Activated CD8-positive, alpha-beta memory T cell treated with anti-CD3 and anti-CD28 coated beads, Interleukin-2, amount 50 U/mL, for 4 hours (primary cell): ENCODE results near the gene LTBP1.
"Not testable (repeated sequence)": the region's sequence is repeated elsewhere in the genome, so short reads cannot be mapped to it uniquely, and the experiment has no call there.

Experiments used
- DNase-seq: peaks from one replicate; pipeline ENCODE4 v3.0.0-alpha.2; 2020

Gene LTBP1

GRCh38 chr2:33404321-33404720, 457.6 kb downstream of the LTBP1 start:
- no peak for DNase-seq

- DNase-seq = no peak
These were observed 459.9 kb downstream of the LTBP1 start for GRCh38 chr2:33406622-33407021.

GRCh38 chr2:33408109-33408508, 461.4 kb downstream of the LTBP1 start:
- DNase-seq = no peak

- DNase-seq = no peak
These were observed 462.7 kb downstream of the LTBP1 start for GRCh38 chr2:33409417-33409955.

GRCh38 chr2:33411765-33412164, 465.0 kb downstream of the LTBP1 start:
- no peak for DNase-seq

GRCh38 chr2:33412920-33413319, 466.2 kb downstream of the LTBP1 start:
- DNase-seq = no peak

- DNase-seq = no peak
These were observed 472.9 kb downstream of the LTBP1 start for GRCh38 chr2:33419581-33420200.

GRCh38 chr2:33420726-33421125, 474.0 kb downstream of the LTBP1 start:
- no peak for DNase-seq

GRCh38 chr2:33421820-33422219, 475.1 kb downstream of the LTBP1 start:
- DNase-seq = no peak

- no peak for DNase-seq
These were observed 478.4 kb downstream of the LTBP1 start for GRCh38 chr2:33425161-33425560.

- no peak for DNase-seq
These were observed 478.9 kb downstream of the LTBP1 start for GRCh38 chr2:33425586-33426031.

- DNase-seq = no peak
These were observed 480.0 kb downstream of the LTBP1 start for GRCh38 chr2:33426666-33427231.

- no peak for DNase-seq
These were observed 483.3 kb downstream of the LTBP1 start for GRCh38 chr2:33430077-33430476.

- no peak for DNase-seq
These were observed 484.1 kb downstream of the LTBP1 start for GRCh38 chr2:33430856-33431255.

GRCh38 chr2:33432871-33433270, 486.1 kb downstream of the LTBP1 start:
- DNase-seq = no peak

GRCh38 chr2:33433279-33434235, 486.8 kb downstream of the LTBP1 start:
- no peak for DNase-seq

- DNase-seq = no peak
These were observed 488.8 kb downstream of the LTBP1 start for GRCh38 chr2:33435518-33435917.

- DNase-seq = no peak
These were observed 489.3 kb downstream of the LTBP1 start for GRCh38 chr2:33436083-33436482.

GRCh38 chr2:33437297-33437696, 490.5 kb downstream of the LTBP1 start:
- no peak for DNase-seq

- DNase-seq = no peak
These were observed 491.1 kb downstream of the LTBP1 start for GRCh38 chr2:33437815-33438214.

- DNase-seq = peak; percentile 45
These were observed 494.6 kb downstream of the LTBP1 start for GRCh38 chr2:33441235-33441810.

- not testable (repeated sequence) for DNase-seq
These were observed 495.3 kb downstream of the LTBP1 start for GRCh38 chr2:33442052-33442451.

GRCh38 chr2:33442528-33443079, 495.9 kb downstream of the LTBP1 start:
- no peak for DNase-seq
